GM18505 (cell line): ENCODE measurements around the gene TBCD.

Experiments
- ATAC-seq: cut with Tn5 transposase; IDR thresholded peaks from one replicate; pipeline ENCODE4 v1.9.1; 2021; ENCODE audit not compliant: unreplicated experiment
- POLR2A ChIP-seq: IDR thresholded peaks from 4 replicates; pipeline ENCODE4 v1.6.1; 2011; ENCODE audit warnings: borderline replicate concordance; ENCODE audit not compliant: insufficient read depth, insufficient read length; ENCODE audit errors: extremely low read depth

Gene TBCD

DNA sequence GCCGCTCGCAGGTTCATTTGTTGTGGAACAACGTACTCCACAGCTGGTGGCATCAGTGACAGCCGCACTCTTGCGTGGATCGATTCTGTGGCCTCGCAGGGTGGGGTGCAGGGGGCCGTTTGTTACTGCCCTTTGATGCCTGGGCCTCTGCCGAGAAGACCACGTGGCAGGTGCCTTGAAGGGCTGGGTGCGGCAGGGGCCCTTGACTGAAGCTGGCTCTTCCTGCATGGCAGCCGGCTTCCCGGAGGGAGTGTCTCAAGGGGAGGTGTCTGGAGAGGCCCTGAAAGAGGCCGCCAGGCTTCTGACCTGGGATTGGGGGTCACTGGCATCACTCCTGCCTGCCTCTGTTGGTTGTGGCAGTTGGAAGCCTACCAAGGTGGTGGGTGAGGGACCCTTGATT is 43.8 kb downstream of the TBCD start:
- TF ChIP-seq POLR2A: no peak
- no peak for ATAC-seq

DNA sequence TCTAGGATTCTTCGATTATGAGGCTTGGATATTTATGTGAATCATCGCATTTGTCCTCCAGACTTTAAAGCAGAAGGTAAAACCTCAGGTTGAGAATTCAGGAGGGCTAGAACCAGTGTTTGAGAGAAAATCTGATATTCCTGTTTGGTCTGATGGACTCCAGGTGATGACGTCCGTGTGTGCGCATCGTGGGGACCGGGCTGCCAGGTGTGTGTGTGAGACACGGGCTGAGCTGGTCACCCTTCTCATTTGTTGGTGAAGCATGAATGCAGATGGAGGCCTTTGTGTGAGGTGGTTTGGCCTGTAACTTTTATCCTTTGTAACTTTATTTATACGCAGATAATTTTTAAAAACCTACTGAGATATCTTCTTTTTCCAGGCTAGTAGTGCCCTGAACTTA is 45.2 kb downstream of the TBCD start:
- no peak for ATAC-seq
- no peak for TF ChIP-seq POLR2A

GRCh38 chr17:82798752-82799151 is 46.9 kb downstream of the TBCD start:
- ATAC-seq: no peak
- no peak for TF ChIP-seq POLR2A

DNA sequence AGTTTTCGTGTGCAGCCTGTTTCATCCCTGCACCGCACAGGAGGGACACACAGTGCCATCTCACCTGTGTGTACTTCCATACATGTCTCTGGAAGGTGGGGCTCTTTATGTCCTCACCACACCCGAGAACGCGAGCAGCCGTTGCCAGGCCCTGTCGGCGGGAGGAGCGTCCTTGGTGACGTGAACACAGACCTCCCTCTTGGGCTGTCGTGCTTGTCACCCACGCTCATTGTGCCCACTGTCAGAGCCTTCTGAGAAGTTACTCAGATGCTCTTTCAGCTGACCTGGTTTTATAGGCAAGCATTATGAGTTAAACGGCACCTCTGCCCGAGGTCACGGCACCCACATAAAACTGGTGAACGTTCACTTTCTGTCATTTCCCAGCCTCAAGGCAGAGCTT is 47.7 kb downstream of the TBCD start:
- TF ChIP-seq POLR2A: no peak
- ATAC-seq: no peak

DNA sequence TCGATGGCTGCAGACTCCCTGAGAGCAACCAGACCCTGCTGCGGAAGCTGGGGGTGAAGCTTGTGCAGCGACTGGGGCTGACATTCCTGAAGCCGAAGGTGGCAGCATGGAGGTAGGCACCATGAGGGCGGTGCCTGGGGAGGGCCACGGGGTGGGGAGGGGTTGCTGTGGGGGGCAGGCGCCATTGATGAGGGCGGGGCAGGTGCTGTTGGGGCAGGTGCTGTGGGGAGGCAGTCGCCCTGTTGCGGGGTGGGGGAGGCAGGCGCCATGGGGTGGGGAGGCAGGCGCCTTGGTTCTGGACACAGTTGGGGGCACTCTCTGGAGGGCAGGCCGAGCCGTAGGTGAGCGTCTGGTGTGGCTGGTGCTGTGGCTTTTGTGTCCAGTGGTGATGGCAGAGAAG is 49.0 kb downstream of the TBCD start:
- no peak for TF ChIP-seq POLR2A
- no peak for ATAC-seq

DNA sequence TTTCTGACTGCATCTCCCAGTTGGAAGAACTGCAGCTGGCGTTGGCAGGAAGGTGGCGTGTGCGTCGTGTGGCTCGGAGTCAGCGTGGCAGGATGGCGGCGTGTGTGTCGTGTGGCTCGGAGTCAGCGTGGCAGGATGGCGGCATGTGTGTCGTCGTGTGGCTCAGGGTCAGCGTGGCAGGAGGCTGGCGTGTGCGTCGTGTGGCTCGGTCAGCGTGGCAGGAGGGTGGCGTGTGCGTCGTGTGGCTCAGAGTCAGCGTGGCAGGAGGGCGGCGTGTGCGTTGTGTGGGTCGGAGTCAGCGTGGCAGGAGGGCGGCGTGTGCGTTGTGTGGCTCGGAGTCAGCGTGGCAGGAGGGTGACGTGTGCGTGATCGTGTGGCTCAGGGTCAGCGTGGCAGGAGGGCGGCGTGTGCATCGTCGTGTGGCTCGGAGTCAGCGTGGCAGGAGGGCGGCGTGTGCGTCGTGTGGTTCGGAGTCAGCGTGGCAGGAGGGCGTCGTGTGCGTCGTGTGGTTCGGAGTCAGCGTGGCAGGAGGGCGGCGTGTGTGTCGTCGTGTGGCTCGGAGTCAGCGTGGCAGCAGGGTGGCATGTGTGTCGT is 49.6 kb downstream of the TBCD start:
- ATAC-seq: no peak
- no peak for TF ChIP-seq POLR2A

GRCh38 chr17:82802075-82802780 is 50.4 kb downstream of the TBCD start:
- no peak for ATAC-seq
- no peak for TF ChIP-seq POLR2A

DNA sequence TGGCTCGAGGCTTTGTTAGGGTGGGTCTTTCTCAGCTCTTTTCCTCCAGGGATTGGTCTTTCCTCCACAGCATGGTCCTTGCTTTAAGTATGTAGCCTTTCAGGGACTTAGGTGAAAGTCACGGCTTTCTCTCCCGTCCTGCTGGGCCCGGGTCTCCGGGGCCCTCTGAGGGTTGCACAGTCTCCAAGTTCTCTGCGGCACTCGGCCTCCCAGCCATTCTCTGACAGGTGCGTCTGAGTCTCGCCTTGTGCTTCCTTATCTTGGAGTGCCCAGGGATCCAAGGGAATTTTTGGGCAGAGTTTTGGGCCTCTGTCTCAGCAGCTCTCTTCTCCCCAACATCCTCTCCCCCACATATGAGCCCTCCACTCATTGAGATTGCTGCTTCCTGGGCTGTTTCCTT is 51.3 kb downstream of the TBCD start:
- ATAC-seq: no peak
- no peak for TF ChIP-seq POLR2A

- no peak for TF ChIP-seq POLR2A
- ATAC-seq: no peak
Observed at GRCh38 chr17:82803606-82804005, 51.7 kb downstream of the TBCD start.

DNA sequence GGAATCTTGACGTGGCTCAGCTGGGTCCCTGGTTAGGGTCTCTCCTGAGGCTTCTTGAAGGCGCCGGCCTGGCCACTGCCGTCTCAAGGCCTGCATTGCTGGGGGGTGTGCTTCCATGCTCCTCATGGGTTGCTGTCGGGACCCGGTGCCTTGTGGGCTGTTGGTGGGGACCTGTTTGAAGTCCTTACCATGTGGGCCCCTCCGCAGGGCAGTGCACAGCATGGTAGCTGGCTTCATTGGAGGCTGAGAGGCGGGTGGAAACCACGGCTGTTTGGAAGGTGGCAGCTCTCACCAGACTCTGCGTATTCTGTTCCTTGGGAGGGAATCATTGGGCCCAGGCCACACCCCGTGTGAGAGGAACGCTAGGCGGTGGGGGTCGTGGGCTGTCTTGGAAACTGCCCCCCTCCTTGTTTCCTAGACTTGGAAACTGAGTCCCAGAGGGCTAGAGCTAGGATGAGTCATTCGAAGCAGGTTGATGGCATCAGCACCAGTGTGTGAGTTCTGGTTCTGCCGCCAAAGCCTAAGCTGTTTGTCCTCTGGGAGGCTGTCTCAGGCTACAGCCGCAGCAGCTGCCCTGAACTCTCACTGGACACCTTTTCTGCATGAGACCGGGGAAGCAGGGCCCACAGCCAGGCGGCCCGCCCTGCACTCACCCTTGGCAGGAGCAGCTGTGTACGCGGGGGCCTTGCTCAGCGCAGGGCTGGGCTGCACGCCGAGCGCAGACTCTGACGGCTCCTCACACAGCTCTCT is 52.8 kb downstream of the TBCD start:
- TF ChIP-seq POLR2A: no peak
- ATAC-seq: no peak

- ATAC-seq: no peak
- no peak for TF ChIP-seq POLR2A
Observed at GRCh38 chr17:82805254-82805653, 53.4 kb downstream of the TBCD start.

DNA sequence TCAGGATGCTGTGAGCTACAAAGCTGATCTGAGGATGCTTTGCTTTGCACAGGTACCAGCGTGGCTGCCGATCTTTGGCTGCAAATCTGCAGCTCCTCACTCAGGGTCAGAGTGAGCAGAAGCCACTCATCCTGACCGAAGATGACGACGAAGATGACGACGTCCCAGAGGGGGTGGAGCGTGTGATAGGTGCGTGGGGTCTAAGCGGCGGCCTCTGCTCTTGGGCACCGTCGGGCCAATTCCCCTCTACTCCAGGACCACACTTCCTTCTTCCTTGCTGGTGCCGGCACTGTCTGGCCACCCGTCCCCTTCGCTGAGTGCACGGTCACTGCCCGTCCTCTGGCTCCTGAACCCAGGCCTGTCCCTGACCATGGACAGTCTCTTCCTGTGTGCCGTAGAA is 54.0 kb downstream of the TBCD start:
- ATAC-seq: no peak

DNA sequence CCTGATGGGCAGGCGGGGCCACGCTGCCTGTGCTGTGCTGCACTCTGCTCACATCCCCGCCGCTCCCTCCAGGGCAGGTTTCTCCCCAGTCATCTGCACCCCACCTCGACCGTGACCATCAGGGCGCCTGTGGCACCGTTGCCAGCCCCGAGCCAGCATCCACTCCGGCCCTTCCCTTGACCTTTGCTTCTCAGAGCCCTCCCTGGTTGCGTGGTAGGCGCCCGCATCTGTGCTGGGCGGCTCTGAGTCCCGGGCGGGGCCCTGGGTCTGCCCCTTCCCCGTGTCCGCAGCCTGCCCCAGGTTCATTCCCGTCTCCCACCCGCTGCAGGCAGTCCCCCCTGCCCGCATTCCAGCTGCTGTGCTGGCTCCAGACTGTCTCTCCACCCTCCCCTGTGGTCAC is 54.8 kb downstream of the TBCD start:
- no peak for TF ChIP-seq POLR2A
- no peak for ATAC-seq

More for the DNA sequence above, 54.0 kb downstream of the TBCD start:
- no peak for TF ChIP-seq POLR2A

GRCh38 chr17:82807101-82807500 is 55.2 kb downstream of the TBCD start:
- ATAC-seq: no peak
- TF ChIP-seq POLR2A: no peak
